ENCODE results near the gene HYDIN. TPM values are rescaled to one million over a fixed set of nuclear protein-coding genes. Genes with fewer than 3 reads are reported as not detected.

The HYDIN gene
- total and polyA plus RNA-seq, 9 of the 15 experiments (the other 6 are each of a cell fraction or from before 2014, with no cell fraction given) = 0.08 to 0.43 (median 0.14) TPM; not detected in 1

- TF ChIP-seq RCOR1 (IDR thresholded peaks at IDR 0.05; ENCODE audit: borderline replicate concordance in 1 of 2, low read depth in 2 of 2, low read length in 2 of 2) (peak in 1 of 2 experiments; percentile 35; a peak in 1 of 4 replicates), L3MBTL2 (IDR thresholded peaks at IDR 0.05) (peak; percentile 95), KLF10 (CRISPR knock-in tag; IDR thresholded peaks at IDR 0.05) (no peak), IRF1 (CRISPR knock-in tag; IDR thresholded peaks at IDR 0.05; ENCODE audit: borderline replicate concordance) (no peak), HMG20A (CRISPR knock-in tag; conservative IDR thresholded peaks at IDR 0.05) (no peak), POLR2A (conservative IDR thresholded peaks at IDR 0.05) (peak; percentile 87), ARID3A (IDR thresholded peaks at IDR 0.05; ENCODE audit: borderline replicate concordance, low read depth, low read length) (no peak), MTF1 (CRISPR knock-in tag; IDR thresholded peaks at IDR 0.05; ENCODE audit: borderline replicate concordance) (no peak), HDAC8 (tag; IDR thresholded peaks at IDR 0.05) (no peak), ZBTB33 (CRISPR knock-in tag; IDR thresholded peaks at IDR 0.05) (no peak), TOE1 (IDR thresholded peaks at IDR 0.05; ENCODE audit: borderline replicate concordance) (peak; percentile 99), TOE1 (CRISPR knock-in tag; IDR thresholded peaks at IDR 0.05; ENCODE audit: borderline replicate concordance, low read depth) (no peak), ZNF586 (CRISPR knock-in tag; conservative IDR thresholded peaks at IDR 0.05) (no peak), ID3 (CRISPR knock-in tag; IDR thresholded peaks at IDR 0.05) (no peak), ID3 (tag; IDR thresholded peaks at IDR 0.05) (no peak), SMARCC2 (IDR thresholded peaks at IDR 0.05; ENCODE audit: low read depth) (no peak), NR2C2 (CRISPR knock-in tag; IDR thresholded peaks at IDR 0.05) (no peak), NR2C2 (tag; IDR thresholded peaks at IDR 0.05) (peak; percentile 49; the same call in 1 of the 2 replicates), CBFA2T3 (IDR thresholded peaks at IDR 0.05) (no peak)
Observed at GRCh38 chr16:70800781-70801480, 429.6 kb downstream of the HYDIN start, which contains the start of gene VAC14 (continued).
